ENCODE results near the gene ELF2.
"Not testable (repeated sequence)": the region's sequence is repeated elsewhere in the genome, so short reads cannot be mapped to it uniquely, and the experiment has no call there.

ELF2 gene

GRCh38 chr4:139022835-139023234 lies 154.2 kb downstream of the ELF2 start:
- Histone ChIP-seq H3K4me3 (ENCODE audit: low read length) (no peak overlapping the region), H3K9ac (ENCODE audit: low read length) (no peak overlapping the region), H3K4me1 (ENCODE audit: control insufficient read depth, insufficient read depth, low read length) (no peaks in the 10 kb centered on the region), H3K27me3 (ENCODE audit: control insufficient read depth, insufficient read depth, low read length) (no peaks in the 10 kb centered on the region), H3K36me3 (ENCODE audit: control insufficient read depth, insufficient read depth, low read length) (no peaks in the 10 kb centered on the region), H3K9me3 (ENCODE audit: control insufficient read depth, low read length) (no peaks in the 10 kb centered on the region)

- not testable (repeated sequence) for H3K9ac ChIP-seq (ENCODE audit: low read length); H3K4me3 ChIP-seq (ENCODE audit: low read length); H3K36me3 ChIP-seq (ENCODE audit: control insufficient read depth, insufficient read depth, low read length); H3K27me3 ChIP-seq (ENCODE audit: control insufficient read depth, insufficient read depth, low read length); H3K4me1 ChIP-seq (ENCODE audit: control insufficient read depth, insufficient read depth, low read length); H3K9me3 ChIP-seq (ENCODE audit: control insufficient read depth, low read length)
Observed at GRCh38 chr4:139021071-139021470, 155.9 kb downstream of the ELF2 start.

- H3K4me1 ChIP-seq (ENCODE audit: control insufficient read depth, insufficient read depth, low read length), result peaks cover 4% of the 10 kb centered on the region
- H3K4me3 ChIP-seq (ENCODE audit: low read length), result no peak overlapping the region
- H3K9me3 ChIP-seq (ENCODE audit: control insufficient read depth, low read length), result no peaks in the 10 kb centered on the region
- H3K36me3 ChIP-seq (ENCODE audit: control insufficient read depth, insufficient read depth, low read length), result no peaks in the 10 kb centered on the region
- no peak overlapping the region for H3K9ac ChIP-seq (ENCODE audit: low read length)
- H3K27me3 ChIP-seq (ENCODE audit: control insufficient read depth, insufficient read depth, low read length), result no peaks in the 10 kb centered on the region
Observed at GRCh38 chr4:139020384-139020783, 156.6 kb downstream of the ELF2 start.

GRCh38 chr4:139018971-139019758 lies 157.9 kb downstream of the ELF2 start:
- H3K36me3 ChIP-seq (ENCODE audit: control insufficient read depth, insufficient read depth, low read length), result no peaks in the 10 kb centered on the region
- no peaks in the 10 kb centered on the region for H3K9me3 ChIP-seq (ENCODE audit: control insufficient read depth, low read length)
- peaks cover 12% of the 10 kb centered on the region for H3K4me1 ChIP-seq (ENCODE audit: control insufficient read depth, insufficient read depth, low read length)
- H3K27me3 ChIP-seq (ENCODE audit: control insufficient read depth, insufficient read depth, low read length), result no peaks in the 10 kb centered on the region
- H3K4me3 ChIP-seq (ENCODE audit: low read length), result no peak overlapping the region
- no peak overlapping the region for H3K9ac ChIP-seq (ENCODE audit: low read length)

GRCh38 chr4:139018501-139018900 lies 158.5 kb downstream of the ELF2 start:
- H3K27me3 ChIP-seq (ENCODE audit: control insufficient read depth, insufficient read depth, low read length), result no peaks in the 10 kb centered on the region
- no peak overlapping the region for H3K4me3 ChIP-seq (ENCODE audit: low read length)
- H3K9me3 ChIP-seq (ENCODE audit: control insufficient read depth, low read length), result no peaks in the 10 kb centered on the region
- H3K36me3 ChIP-seq (ENCODE audit: control insufficient read depth, insufficient read depth, low read length), result no peaks in the 10 kb centered on the region
- no peak overlapping the region for H3K9ac ChIP-seq (ENCODE audit: low read length)
- peaks cover 17% of the 10 kb centered on the region for H3K4me1 ChIP-seq (ENCODE audit: control insufficient read depth, insufficient read depth, low read length)

- no peaks in the 10 kb centered on the region for H3K36me3 ChIP-seq (ENCODE audit: control insufficient read depth, insufficient read depth, low read length)
- no peak overlapping the region for H3K4me3 ChIP-seq (ENCODE audit: low read length)
- H3K4me1 ChIP-seq (ENCODE audit: control insufficient read depth, insufficient read depth, low read length), result peaks cover 17% of the 10 kb centered on the region
- no peaks in the 10 kb centered on the region for H3K27me3 ChIP-seq (ENCODE audit: control insufficient read depth, insufficient read depth, low read length)
- no peak overlapping the region for H3K9ac ChIP-seq (ENCODE audit: low read length)
- no peaks in the 10 kb centered on the region for H3K9me3 ChIP-seq (ENCODE audit: control insufficient read depth, low read length)
Observed at GRCh38 chr4:139017861-139018260, 159.2 kb downstream of the ELF2 start.

GRCh38 chr4:139015948-139016471 lies 161.0 kb downstream of the ELF2 start:
- Histone ChIP-seq H3K27me3 (ENCODE audit: control insufficient read depth, insufficient read depth, low read length) (no peaks in the 10 kb centered on the region), H3K4me3 (ENCODE audit: low read length) (peak overlapping the region; percentile 41), H3K36me3 (ENCODE audit: control insufficient read depth, insufficient read depth, low read length) (no peaks in the 10 kb centered on the region), H3K9me3 (ENCODE audit: control insufficient read depth, low read length) (no peaks in the 10 kb centered on the region), H3K9ac (ENCODE audit: low read length) (peak overlapping the region; percentile 61), H3K4me1 (ENCODE audit: control insufficient read depth, insufficient read depth, low read length) (peaks cover 24% of the 10 kb centered on the region)

- H3K4me3 ChIP-seq (ENCODE audit: low read length), result peak within 1 kb of the TSS; percentile 54
- H3K9ac ChIP-seq (ENCODE audit: low read length), result peak within 1 kb of the TSS; percentile 61
- no peaks in the 10 kb centered on the region for H3K36me3 ChIP-seq (ENCODE audit: control insufficient read depth, insufficient read depth, low read length)
- H3K9me3 ChIP-seq (ENCODE audit: control insufficient read depth, low read length), result no peaks in the 10 kb centered on the region
- H3K27me3 ChIP-seq (ENCODE audit: control insufficient read depth, insufficient read depth, low read length), result no peaks in the 10 kb centered on the region
- peaks cover 24% of the 10 kb centered on the region for H3K4me1 ChIP-seq (ENCODE audit: control insufficient read depth, insufficient read depth, low read length)
Observed at GRCh38 chr4:139015269-139015947, 161.6 kb downstream of the ELF2 start, which contains the start of gene NOCT. Gene NOCT (plus strand): TSS chr4:139015781. CDS start chr4:139015982, 201 bp downstream.

GRCh38 chr4:139014371-139015268 lies 162.4 kb downstream of the ELF2 start:
- H3K9ac ChIP-seq (ENCODE audit: low read length), result peak overlapping the region; percentile 61
- no peaks in the 10 kb centered on the region for H3K27me3 ChIP-seq (ENCODE audit: control insufficient read depth, insufficient read depth, low read length)
- peaks cover 24% of the 10 kb centered on the region for H3K4me1 ChIP-seq (ENCODE audit: control insufficient read depth, insufficient read depth, low read length)
- H3K9me3 ChIP-seq (ENCODE audit: control insufficient read depth, low read length), result no peaks in the 10 kb centered on the region
- H3K4me3 ChIP-seq (ENCODE audit: low read length), result peak overlapping the region; percentile 54
- no peaks in the 10 kb centered on the region for H3K36me3 ChIP-seq (ENCODE audit: control insufficient read depth, insufficient read depth, low read length)

- no peaks in the 10 kb centered on the region for H3K36me3 ChIP-seq (ENCODE audit: control insufficient read depth, insufficient read depth, low read length)
- H3K4me3 ChIP-seq (ENCODE audit: low read length), result no peak overlapping the region
- no peak overlapping the region for H3K9ac ChIP-seq (ENCODE audit: low read length)
- peaks cover 23% of the 10 kb centered on the region for H3K4me1 ChIP-seq (ENCODE audit: control insufficient read depth, insufficient read depth, low read length)
- no peaks in the 10 kb centered on the region for H3K27me3 ChIP-seq (ENCODE audit: control insufficient read depth, insufficient read depth, low read length)
- H3K9me3 ChIP-seq (ENCODE audit: control insufficient read depth, low read length), result no peaks in the 10 kb centered on the region
Observed at GRCh38 chr4:139011225-139011950, 165.6 kb downstream of the ELF2 start.

- Histone ChIP-seq H3K9me3 (ENCODE audit: control insufficient read depth, low read length) (no peaks in the 10 kb centered on the region), H3K4me1 (ENCODE audit: control insufficient read depth, insufficient read depth, low read length) (peaks cover 16% of the 10 kb centered on the region), H3K27me3 (ENCODE audit: control insufficient read depth, insufficient read depth, low read length) (no peaks in the 10 kb centered on the region), H3K36me3 (ENCODE audit: control insufficient read depth, insufficient read depth, low read length) (no peaks in the 10 kb centered on the region), H3K9ac (ENCODE audit: low read length) (no peak overlapping the region), H3K4me3 (ENCODE audit: low read length) (no peak overlapping the region)
Observed at GRCh38 chr4:139009702-139010101, 167.3 kb downstream of the ELF2 start.

All from mucosa of stomach (tissue), 1 donor.